ENCODE results near the gene CACNG8. TPM values are rescaled to one million over a fixed set of nuclear protein-coding genes. Genes with fewer than 3 reads are reported as not detected.

CACNG8 gene
- total RNA-seq, 1 donor from 2014 or later: not detected

GRCh38 chr19:53981376-53981951 is 18.7 kb downstream of the CACNG8 start:
- peaks cover 39% of the 10 kb centered on the region for H3K27me3 Mint-ChIP-seq
- ChIA-PET POLR2A (no interaction called here), CTCF (no interaction called here)
- peaks cover 10% of the 10 kb centered on the region for H3K9me3 Mint-ChIP-seq
- H3K4me1 Mint-ChIP-seq: peaks cover 12% of the 10 kb centered on the region
- H3K36me3 Mint-ChIP-seq (ENCODE audit: low read depth): peaks cover 4% of the 10 kb centered on the region
- no peak for ATAC-seq (ENCODE audit: low read depth)
- no peak for DNase-seq
- intact Hi-C loops (cut with micrococcal nuclease): no loop called here
- H3K27ac Mint-ChIP-seq: no peak overlapping the region
- H3K4me3 Mint-ChIP-seq: peak overlapping the region; percentile 15
- no peak for TF ChIP-seq CTCF (IDR thresholded peaks at IDR 0.05)

- ChIA-PET CTCF (no interaction called here), POLR2A (no interaction called here)
- Mint-ChIP-seq H3K27me3 (peaks cover 36% of the 10 kb centered on the region), H3K9me3 (peaks cover 10% of the 10 kb centered on the region), H3K27ac (no peak overlapping the region), H3K4me1 (peaks cover 12% of the 10 kb centered on the region), H3K4me3 (no peak overlapping the region), H3K36me3 (ENCODE audit: low read depth) (peaks cover 4% of the 10 kb centered on the region)
- intact Hi-C loops (cut with micrococcal nuclease): no loop called here
- DNase-seq (no peak), ATAC-seq (ENCODE audit: low read depth) (no peak)
- no peak for TF ChIP-seq CTCF (IDR thresholded peaks at IDR 0.05)
Observed at GRCh38 chr19:53982001-53982451, 19.3 kb downstream of the CACNG8 start.

GRCh38 chr19:53982611-53983010 is 19.9 kb downstream of the CACNG8 start:
- ChIA-PET POLR2A (no interaction called here), CTCF (no interaction called here)
- DNase-seq (no peak), ATAC-seq (ENCODE audit: low read depth) (no peak)
- H3K9me3 Mint-ChIP-seq: peaks cover 10% of the 10 kb centered on the region
- intact Hi-C loops (cut with micrococcal nuclease): no loop called here
- peaks cover 2% of the 10 kb centered on the region for H3K36me3 Mint-ChIP-seq (ENCODE audit: low read depth)
- H3K4me1 Mint-ChIP-seq: peaks cover 9% of the 10 kb centered on the region
- H3K27ac Mint-ChIP-seq: no peak overlapping the region
- H3K4me3 Mint-ChIP-seq: no peak overlapping the region
- H3K27me3 Mint-ChIP-seq: peaks cover 32% of the 10 kb centered on the region
- TF ChIP-seq CTCF (IDR thresholded peaks at IDR 0.05): no peak

- peaks cover 10% of the 10 kb centered on the region for H3K9me3 Mint-ChIP-seq
- ATAC-seq (ENCODE audit: low read depth) (no peak), DNase-seq (no peak)
- H3K4me1 Mint-ChIP-seq: peaks cover 4% of the 10 kb centered on the region
- H3K36me3 Mint-ChIP-seq (ENCODE audit: low read depth): peaks cover 2% of the 10 kb centered on the region
- POLR2A ChIA-PET: no interaction called here
- H3K27ac Mint-ChIP-seq: no peak overlapping the region
- intact Hi-C loops (cut with micrococcal nuclease): no loop called here
- peaks cover 26% of the 10 kb centered on the region for H3K27me3 Mint-ChIP-seq
- no peak overlapping the region for H3K4me3 Mint-ChIP-seq
- no peak for TF ChIP-seq CTCF (IDR thresholded peaks at IDR 0.05)
- CTCF ChIA-PET: no interaction called here
Observed at GRCh38 chr19:53983457-53984289, 20.9 kb downstream of the CACNG8 start.

GRCh38 chr19:53985863-53986262 is 23.1 kb downstream of the CACNG8 start:
- no peak for ATAC-seq (ENCODE audit: low read depth)
- peaks cover 2% of the 10 kb centered on the region for H3K9me3 Mint-ChIP-seq
- intact Hi-C loops (cut with micrococcal nuclease): no loop called here
- ChIA-PET CTCF (no interaction called here), POLR2A (no interaction called here)
- no peak overlapping the region for H3K27ac Mint-ChIP-seq
- no peak for TF ChIP-seq CTCF (IDR thresholded peaks at IDR 0.05)
- H3K4me3 Mint-ChIP-seq: no peak overlapping the region
- no peaks in the 10 kb centered on the region for H3K36me3 Mint-ChIP-seq (ENCODE audit: low read depth)
- no peaks in the 10 kb centered on the region for H3K4me1 Mint-ChIP-seq
- H3K27me3 Mint-ChIP-seq: peaks cover 11% of the 10 kb centered on the region
- DNase-seq: no peak

All from activated B cell treated with CpG ODN at 0.5 μM for 24 hours (primary cell).